Measurements from ENCODE around the gene COL15A1.

GRCh38 chr9:99006979-99007378 lies 63.3 kb downstream of the COL15A1 start:
- TF ChIP-seq ELF4 (IDR thresholded peaks at IDR 0.05) (no peak), BHLHE40 (IDR thresholded peaks at IDR 0.05; ENCODE audit: borderline replicate concordance) (no peak), SP1 (IDR thresholded peaks at IDR 0.05) (no peak), NFRKB (IDR thresholded peaks at IDR 0.05) (no peak), PKNOX1 (IDR thresholded peaks at IDR 0.05) (no peak), L3MBTL2 (conservative IDR thresholded peaks at IDR 0.05) (no peak), FOXA1 (IDR thresholded peaks at IDR 0.05) (no peak), ARNT (IDR thresholded peaks at IDR 0.05) (no peak), LEF1 (IDR thresholded peaks at IDR 0.05; ENCODE audit: borderline replicate concordance) (no peak), FOXM1 (IDR thresholded peaks at IDR 0.05; ENCODE audit: borderline replicate concordance) (no peak), FOXK2 (IDR thresholded peaks at IDR 0.05) (no peak), SUZ12 (IDR thresholded peaks at IDR 0.05) (no peak), HDGF (IDR thresholded peaks at IDR 0.05; ENCODE audit: borderline replicate concordance) (no peak), ZNF384 (IDR thresholded peaks at IDR 0.05) (no peak)
